Retinal pigment epithelial cell (primary cell): ENCODE results near the gene TCF12.
"Not testable (repeated sequence)": the region's sequence is repeated elsewhere in the genome, so short reads cannot be mapped to it uniquely, and the experiment has no call there.

Experiments used
- DNase-seq: peaks from one replicate; pipeline ENCODE4 v3.0.0-alpha.2; 2010; ENCODE audit warnings: low read depth
- H3K4me3 ChIP-seq: 2 replicates; pipeline ENCODE4 v1.5.1; 2011; ENCODE audit warnings: mild to moderate bottlenecking, low read length, control low read depth, moderate library complexity
- TF ChIP-seq, protein P1 (sequence below): conservative IDR thresholded peaks from 2 replicates; pipeline ENCODE4 v1.5.1; 2011; ENCODE audit warnings: low read depth, low read length, control low read depth, inconsistent platforms

Gene TCF12

DNA sequence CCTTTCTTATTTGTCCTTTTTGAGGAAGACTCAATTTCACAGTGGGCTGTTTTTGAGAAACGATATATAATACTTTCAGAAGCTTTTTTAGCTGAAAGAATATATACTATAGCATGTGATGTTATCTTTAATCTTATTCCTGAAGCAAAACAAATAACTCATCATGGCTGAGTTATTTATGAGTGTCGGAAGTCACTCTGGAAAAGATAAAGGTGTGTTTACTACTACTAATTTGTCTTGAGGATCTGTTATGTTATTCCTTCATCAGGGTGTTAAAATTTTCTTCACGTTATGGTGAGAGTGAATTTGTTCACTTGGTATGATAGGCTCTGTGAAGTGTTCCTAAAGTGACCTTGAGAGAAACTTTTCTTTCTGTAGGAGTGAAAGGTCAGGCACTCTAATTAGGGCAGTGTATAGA, 4.7 kb downstream of the TCF12 start:
- no peak for DNase-seq
- no peak overlapping the region for H3K4me3 ChIP-seq
- TF ChIP-seq, protein P1, sequence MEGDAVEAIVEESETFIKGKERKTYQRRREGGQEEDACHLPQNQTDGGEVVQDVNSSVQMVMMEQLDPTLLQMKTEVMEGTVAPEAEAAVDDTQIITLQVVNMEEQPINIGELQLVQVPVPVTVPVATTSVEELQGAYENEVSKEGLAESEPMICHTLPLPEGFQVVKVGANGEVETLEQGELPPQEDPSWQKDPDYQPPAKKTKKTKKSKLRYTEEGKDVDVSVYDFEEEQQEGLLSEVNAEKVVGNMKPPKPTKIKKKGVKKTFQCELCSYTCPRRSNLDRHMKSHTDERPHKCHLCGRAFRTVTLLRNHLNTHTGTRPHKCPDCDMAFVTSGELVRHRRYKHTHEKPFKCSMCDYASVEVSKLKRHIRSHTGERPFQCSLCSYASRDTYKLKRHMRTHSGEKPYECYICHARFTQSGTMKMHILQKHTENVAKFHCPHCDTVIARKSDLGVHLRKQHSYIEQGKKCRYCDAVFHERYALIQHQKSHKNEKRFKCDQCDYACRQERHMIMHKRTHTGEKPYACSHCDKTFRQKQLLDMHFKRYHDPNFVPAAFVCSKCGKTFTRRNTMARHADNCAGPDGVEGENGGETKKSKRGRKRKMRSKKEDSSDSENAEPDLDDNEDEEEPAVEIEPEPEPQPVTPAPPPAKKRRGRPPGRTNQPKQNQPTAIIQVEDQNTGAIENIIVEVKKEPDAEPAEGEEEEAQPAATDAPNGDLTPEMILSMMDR: no peak

DNA sequence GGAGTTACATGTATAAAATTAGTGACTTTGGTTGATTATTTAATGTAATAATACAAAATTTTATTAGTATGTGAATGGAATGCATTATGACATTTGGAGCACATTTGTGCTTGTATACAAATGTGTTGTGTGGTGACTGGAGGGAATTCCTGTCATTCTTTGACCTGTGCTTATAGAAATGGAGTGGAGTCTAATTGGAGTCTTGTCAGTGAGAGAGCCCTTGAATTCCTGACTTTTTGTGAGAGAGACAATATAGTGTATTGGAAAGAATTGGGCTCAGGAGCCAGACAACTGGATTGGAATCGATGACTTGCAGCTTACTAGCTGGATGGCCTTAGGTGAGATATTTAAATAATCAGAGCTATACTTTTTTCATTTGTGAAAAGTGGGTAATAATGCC, 9.4 kb downstream of the TCF12 start:
- H3K4me3 ChIP-seq: no peak overlapping the region
- TF ChIP-seq, protein P1: no peak
- DNase-seq: no peak

DNA sequence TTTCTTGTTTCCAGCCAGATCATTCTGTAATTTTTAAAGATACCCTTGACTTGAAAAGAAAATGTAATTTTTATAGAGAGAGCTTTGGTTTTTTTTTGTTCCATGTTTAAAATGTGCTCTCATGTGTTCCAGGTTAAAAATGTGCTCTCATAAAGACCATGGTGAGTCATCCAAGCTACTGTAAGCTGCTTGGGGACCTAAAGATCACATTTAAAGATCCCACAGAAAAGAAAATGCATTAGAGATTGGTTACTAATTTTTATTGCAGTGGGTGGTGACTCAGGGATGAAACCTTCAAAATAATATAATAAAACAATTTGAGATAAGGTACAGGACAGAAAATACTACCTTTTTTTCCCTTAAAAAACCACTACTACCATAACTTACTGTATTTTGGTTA, 11.0 kb downstream of the TCF12 start:
- DNase-seq: no peak
- H3K4me3 ChIP-seq: no peak overlapping the region

DNA sequence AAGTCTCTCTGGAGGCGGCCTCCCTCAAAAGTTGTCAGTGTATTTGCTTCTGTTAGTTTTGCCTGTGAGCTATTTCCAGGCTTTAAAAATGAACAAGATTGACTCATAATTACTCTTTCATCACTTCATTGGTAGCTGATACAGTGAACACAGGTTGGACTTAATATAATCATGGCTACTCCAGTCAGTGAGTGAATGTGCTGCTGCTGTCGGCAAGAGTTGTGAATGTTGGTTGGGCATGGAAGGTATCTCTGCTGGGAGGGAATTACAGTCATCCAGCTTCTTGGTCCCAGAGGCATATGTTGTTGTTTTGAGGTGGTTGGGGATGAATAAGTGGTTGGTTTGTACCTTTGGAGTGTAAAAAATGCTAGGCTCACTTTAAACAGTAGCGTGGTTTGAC, 11.5 kb downstream of the TCF12 start:
- DNase-seq: no peak
- TF ChIP-seq, protein P1: no peak
- H3K4me3 ChIP-seq: no peak overlapping the region

More for the DNA sequence above, 11.0 kb downstream of the TCF12 start:
- TF ChIP-seq, protein P1: no peak

DNA sequence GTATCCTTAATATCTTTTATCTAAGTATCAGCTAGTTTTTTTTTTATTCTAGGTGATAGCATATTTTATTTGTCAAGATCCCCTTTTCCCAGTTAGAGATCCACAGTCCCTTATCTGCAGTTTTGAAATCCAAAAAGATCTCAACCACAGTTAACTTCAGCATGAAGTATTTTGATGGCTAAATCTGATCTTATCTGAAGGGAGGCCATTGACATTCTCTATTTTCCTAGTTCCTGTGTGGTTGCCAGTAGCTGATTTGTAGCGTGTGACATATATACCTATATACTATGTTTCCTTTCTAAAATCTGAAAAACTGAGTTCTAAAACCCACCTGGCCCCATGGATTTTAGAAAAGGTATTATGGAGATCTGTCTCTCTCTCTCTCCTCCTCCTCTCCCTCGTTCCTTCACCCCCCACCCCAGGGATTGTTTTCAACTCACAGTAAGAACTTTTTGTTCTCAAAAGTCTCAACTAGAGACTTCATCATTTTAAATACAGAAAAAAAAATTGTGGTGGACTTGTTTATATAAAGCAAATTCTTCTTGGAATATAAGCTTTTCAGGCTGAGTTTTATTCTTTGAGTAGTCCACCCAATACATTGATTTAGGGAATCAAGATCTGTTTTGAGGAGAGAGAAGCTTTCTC, 12.3 kb downstream of the TCF12 start:
- TF ChIP-seq, protein P1: no peak
- DNase-seq: no peak
- H3K4me3 ChIP-seq: no peak overlapping the region

DNA sequence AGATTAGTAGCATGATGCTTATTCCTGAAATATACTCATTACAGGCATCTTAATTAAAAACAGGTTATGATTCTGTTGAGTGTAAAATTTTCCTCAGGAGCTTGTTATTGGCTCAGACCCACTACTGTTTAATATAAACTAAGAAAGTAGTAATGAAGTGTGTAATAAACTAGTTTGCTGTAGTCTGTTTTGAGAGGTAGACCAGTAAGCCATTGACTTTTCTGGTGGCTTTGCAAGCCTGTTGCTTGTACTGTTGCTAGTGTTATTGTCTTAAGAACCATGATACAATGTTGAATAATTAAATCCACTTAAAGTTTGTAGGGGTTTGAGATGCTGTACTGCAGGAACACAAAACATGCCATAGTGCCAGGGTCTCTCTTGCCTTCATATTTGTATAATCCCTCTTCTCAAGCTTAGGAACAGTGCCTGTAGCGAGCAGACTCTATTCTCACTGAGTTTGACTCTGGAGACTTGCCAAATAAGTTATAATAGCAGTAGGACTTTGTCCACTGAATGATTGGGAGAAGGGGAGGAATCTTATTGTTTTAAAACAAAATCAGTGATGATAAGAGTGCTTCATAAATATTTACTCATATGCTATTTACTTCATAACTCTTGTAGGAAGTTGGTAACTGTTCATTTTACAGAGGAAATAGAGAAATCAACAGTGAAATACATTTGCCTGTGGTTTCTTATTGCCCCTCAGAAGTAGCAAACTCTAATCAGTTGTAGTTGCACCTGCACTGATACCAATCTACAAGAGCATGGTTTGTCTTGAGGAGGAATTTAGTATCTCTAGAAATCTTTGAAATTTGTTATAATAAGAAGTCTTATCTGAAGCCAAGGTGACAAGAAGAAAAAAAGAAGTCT, 13.4 kb downstream of the TCF12 start:
- TF ChIP-seq, protein P1: no peak
- H3K4me3 ChIP-seq: no peak overlapping the region
- DNase-seq: no peak

DNA sequence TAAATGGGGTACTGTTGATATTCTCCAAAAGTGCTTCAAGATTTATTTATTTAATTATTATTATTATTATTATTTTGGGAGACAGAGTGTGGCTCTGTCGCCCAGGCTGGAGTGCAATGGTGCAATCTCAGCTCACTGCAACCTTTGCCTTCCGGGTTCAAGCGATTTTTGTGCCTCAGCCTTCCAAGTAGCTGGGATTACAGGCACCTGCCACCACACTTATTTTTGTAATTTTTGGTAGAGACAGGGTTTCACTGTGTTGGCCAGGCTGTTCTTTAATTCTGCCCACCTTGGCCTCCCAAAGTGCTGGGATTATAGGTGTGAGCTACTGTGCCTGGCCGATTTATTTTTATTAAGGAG, 14.0 kb downstream of the TCF12 start:
- DNase-seq, H3K4me3 ChIP-seq: not testable (repeated sequence)
